ENCODE measurements around the gene RTP3.

DNA sequence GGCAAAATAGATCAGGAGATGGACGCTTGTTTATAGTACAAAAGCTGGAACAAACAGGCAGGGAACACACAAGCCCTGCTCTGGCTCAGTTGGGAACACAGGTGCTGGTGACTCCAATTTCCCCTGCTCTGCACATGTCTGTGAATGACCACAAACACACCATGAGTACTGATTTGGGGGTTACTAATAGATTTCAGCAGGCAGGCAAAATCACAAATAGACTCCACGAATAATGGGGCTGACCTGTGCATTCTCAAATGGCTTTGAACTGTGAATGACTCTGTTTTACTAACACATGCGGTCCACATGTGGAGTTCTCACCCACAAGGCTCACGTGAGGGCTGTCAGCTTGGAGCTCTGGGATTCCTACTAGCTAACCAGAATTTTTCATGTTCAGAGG, 3.9 kb downstream of the RTP3 start:
- TF ChIP-seq, protein P1, sequence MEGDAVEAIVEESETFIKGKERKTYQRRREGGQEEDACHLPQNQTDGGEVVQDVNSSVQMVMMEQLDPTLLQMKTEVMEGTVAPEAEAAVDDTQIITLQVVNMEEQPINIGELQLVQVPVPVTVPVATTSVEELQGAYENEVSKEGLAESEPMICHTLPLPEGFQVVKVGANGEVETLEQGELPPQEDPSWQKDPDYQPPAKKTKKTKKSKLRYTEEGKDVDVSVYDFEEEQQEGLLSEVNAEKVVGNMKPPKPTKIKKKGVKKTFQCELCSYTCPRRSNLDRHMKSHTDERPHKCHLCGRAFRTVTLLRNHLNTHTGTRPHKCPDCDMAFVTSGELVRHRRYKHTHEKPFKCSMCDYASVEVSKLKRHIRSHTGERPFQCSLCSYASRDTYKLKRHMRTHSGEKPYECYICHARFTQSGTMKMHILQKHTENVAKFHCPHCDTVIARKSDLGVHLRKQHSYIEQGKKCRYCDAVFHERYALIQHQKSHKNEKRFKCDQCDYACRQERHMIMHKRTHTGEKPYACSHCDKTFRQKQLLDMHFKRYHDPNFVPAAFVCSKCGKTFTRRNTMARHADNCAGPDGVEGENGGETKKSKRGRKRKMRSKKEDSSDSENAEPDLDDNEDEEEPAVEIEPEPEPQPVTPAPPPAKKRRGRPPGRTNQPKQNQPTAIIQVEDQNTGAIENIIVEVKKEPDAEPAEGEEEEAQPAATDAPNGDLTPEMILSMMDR (IDR thresholded peaks at IDR 0.05; ENCODE audit: low read depth, low read length, missing input control): no peak
- TF ChIP-seq, protein P2, sequence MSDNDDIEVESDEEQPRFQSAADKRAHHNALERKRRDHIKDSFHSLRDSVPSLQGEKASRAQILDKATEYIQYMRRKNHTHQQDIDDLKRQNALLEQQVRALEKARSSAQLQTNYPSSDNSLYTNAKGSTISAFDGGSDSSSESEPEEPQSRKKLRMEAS (IDR thresholded peaks at IDR 0.05): no peak
- TF ChIP-seq, protein P3, sequence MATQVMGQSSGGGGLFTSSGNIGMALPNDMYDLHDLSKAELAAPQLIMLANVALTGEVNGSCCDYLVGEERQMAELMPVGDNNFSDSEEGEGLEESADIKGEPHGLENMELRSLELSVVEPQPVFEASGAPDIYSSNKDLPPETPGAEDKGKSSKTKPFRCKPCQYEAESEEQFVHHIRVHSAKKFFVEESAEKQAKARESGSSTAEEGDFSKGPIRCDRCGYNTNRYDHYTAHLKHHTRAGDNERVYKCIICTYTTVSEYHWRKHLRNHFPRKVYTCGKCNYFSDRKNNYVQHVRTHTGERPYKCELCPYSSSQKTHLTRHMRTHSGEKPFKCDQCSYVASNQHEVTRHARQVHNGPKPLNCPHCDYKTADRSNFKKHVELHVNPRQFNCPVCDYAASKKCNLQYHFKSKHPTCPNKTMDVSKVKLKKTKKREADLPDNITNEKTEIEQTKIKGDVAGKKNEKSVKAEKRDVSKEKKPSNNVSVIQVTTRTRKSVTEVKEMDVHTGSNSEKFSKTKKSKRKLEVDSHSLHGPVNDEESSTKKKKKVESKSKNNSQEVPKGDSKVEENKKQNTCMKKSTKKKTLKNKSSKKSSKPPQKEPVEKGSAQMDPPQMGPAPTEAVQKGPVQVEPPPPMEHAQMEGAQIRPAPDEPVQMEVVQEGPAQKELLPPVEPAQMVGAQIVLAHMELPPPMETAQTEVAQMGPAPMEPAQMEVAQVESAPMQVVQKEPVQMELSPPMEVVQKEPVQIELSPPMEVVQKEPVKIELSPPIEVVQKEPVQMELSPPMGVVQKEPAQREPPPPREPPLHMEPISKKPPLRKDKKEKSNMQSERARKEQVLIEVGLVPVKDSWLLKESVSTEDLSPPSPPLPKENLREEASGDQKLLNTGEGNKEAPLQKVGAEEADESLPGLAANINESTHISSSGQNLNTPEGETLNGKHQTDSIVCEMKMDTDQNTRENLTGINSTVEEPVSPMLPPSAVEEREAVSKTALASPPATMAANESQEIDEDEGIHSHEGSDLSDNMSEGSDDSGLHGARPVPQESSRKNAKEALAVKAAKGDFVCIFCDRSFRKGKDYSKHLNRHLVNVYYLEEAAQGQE (IDR thresholded peaks at IDR 0.05): no peak
- TF ChIP-seq FOXA1 (IDR thresholded peaks at IDR 0.05) (no peak), RAD21 (IDR thresholded peaks at IDR 0.05) (no peak), JUND (IDR thresholded peaks at IDR 0.05) (no peak), SP1 (IDR thresholded peaks at IDR 0.05) (no peak), TAF1 (conservative IDR thresholded peaks at IDR 0.05) (no peak), NR2F2 (IDR thresholded peaks at IDR 0.05) (no peak), YY1 (IDR thresholded peaks at IDR 0.05) (no peak)
- TF ChIP-seq, protein P4, sequence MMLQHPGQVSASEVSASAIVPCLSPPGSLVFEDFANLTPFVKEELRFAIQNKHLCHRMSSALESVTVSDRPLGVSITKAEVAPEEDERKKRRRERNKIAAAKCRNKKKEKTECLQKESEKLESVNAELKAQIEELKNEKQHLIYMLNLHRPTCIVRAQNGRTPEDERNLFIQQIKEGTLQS (IDR thresholded peaks at IDR 0.05): no peak
- TF ChIP-seq, protein P5, sequence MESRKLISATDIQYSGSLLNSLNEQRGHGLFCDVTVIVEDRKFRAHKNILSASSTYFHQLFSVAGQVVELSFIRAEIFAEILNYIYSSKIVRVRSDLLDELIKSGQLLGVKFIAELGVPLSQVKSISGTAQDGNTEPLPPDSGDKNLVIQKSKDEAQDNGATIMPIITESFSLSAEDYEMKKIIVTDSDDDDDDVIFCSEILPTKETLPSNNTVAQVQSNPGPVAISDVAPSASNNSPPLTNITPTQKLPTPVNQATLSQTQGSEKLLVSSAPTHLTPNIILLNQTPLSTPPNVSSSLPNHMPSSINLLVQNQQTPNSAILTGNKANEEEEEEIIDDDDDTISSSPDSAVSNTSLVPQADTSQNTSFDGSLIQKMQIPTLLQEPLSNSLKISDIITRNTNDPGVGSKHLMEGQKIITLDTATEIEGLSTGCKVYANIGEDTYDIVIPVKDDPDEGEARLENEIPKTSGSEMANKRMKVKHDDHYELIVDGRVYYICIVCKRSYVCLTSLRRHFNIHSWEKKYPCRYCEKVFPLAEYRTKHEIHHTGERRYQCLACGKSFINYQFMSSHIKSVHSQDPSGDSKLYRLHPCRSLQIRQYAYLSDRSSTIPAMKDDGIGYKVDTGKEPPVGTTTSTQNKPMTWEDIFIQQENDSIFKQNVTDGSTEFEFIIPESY (IDR thresholded peaks at IDR 0.05): no peak

Data from liver (tissue), 3 donors.